ENCODE data around the gene C11orf98.
A peak's percentile ranks its signal among the peaks of the same experiment; 100 is the strongest.
"Not testable (repeated sequence)": the region's sequence is repeated elsewhere in the genome, so short reads cannot be mapped to it uniquely, and the experiment has no call there.

Gene C11orf98

DNA sequence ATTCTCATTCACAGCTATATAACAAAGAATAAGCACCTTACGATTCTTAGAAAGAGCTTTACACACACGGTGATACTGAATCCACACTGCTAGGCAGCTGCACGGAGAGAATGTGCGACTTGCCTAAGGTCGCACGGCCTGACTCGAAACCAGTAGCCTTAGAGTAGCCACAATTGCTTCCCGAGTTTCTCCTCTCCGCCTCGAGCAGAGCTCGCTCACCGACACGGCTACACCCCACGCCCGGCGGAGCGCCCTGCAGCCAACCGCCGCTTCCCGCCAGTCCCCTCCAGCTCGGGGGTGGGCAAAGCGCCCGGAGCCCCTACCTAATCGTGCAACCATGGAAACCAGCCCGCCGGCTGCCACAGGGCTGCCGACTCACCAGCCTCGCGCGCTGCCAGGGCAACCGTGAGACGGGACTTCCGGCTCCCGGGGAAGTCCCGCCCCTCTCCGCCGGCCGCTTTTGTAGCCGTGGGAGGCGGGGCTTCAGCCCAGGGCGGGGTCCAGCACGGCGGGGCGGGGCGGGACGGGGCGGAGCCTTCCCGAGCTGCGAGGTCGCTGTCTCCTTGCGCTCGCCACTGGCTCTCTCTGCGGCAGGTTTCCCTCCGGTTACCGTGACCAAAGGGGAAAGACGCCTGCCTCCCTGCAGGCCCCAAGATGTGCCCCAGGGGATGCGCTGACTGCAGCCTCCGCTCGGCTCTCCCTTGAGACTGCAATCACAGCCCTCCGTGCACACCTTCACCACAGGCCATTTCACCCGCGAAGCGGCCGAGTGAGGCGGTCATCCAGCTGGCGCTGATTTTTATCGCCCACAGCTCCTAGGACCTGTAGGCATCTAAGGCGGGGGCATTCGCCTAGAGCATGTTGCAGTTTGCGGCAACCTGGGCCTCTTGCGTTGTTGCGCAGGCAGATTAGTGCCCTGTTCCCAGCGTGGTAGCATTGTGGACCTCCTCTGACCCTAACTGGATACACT is 41.2 kb upstream of the C11orf98 start:
- DNase-seq (ENCODE audit: extremely low read depth, insufficient read length): peak; percentile 90
- peaks cover 2% of the 10 kb centered on the region; the same call in 1 of the 2 replicates for H3K36me3 ChIP-seq (ENCODE audit: control insufficient read depth, insufficient read depth, low read length)

DNA sequence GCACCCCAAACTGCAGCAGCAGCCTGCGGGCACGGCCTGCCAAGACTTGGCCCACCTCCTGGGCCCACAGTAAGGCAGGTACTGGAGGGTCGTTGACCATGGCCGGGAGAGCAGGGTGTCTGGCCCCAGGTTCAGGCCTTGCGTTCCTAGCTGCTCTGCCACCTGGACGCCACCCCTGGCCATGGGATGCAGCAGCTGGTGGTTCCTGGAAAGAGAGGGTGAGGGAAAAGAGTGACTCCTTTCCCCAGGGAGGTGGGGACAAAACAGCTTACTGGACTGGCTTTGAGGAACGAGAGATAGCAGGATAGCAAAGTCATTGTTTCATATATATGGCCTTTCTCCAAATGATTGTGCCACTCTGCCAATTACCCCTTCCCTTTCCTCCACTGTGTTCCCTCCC is 40.4 kb upstream of the C11orf98 start:
- peaks cover 2% of the 10 kb centered on the region; the same call in 1 of the 2 replicates for H3K36me3 ChIP-seq (ENCODE audit: control insufficient read depth, insufficient read depth, low read length)
- peak overlapping the region; percentile 82 for H3K4me3 ChIP-seq (replicated peaks; ENCODE audit: low read depth, low read length)
- TF ChIP-seq, protein P1, sequence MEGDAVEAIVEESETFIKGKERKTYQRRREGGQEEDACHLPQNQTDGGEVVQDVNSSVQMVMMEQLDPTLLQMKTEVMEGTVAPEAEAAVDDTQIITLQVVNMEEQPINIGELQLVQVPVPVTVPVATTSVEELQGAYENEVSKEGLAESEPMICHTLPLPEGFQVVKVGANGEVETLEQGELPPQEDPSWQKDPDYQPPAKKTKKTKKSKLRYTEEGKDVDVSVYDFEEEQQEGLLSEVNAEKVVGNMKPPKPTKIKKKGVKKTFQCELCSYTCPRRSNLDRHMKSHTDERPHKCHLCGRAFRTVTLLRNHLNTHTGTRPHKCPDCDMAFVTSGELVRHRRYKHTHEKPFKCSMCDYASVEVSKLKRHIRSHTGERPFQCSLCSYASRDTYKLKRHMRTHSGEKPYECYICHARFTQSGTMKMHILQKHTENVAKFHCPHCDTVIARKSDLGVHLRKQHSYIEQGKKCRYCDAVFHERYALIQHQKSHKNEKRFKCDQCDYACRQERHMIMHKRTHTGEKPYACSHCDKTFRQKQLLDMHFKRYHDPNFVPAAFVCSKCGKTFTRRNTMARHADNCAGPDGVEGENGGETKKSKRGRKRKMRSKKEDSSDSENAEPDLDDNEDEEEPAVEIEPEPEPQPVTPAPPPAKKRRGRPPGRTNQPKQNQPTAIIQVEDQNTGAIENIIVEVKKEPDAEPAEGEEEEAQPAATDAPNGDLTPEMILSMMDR (IDR thresholded peaks at IDR 0.05; ENCODE audit: insufficient read depth, low read length, poor library complexity, severe bottlenecking): no peak
- no peaks in the 10 kb centered on the region for H3K27me3 ChIP-seq (replicated peaks; ENCODE audit: control insufficient read depth, insufficient read depth, low read length)
- no peak for DNase-seq (ENCODE audit: extremely low read depth, insufficient read length)

More for the DNA sequence above, 41.2 kb upstream of the C11orf98 start:
- Histone ChIP-seq H3K4me3 (replicated peaks; ENCODE audit: low read depth, low read length) (peak overlapping the region; percentile 82), H3K27me3 (replicated peaks; ENCODE audit: control insufficient read depth, insufficient read depth, low read length) (no peaks in the 10 kb centered on the region)
- TF ChIP-seq, protein P1 (IDR thresholded peaks at IDR 0.05; ENCODE audit: insufficient read depth, low read length, poor library complexity, severe bottlenecking): no peak

DNA sequence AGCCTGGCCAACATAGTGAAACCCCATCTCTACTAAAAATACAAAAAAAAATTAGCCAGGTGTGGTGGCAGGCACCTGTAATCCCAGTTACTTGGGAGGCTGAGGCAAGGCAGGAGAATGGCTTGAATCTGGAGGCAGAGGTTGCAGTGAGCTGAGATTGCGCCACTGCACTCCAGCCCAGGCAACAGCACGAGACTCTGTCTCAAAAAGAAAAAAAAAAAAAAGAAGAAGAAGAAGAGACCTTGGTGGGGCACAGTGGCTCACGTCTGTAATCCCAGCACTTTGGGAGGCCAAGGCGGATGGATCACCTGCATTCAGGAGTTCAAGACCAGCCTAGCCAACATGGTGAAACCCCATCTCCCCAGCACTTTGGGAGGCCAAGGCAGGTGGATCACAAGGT is 38.9 kb upstream of the C11orf98 start:
- H3K4me3 ChIP-seq (replicated peaks; ENCODE audit: low read depth, low read length); H3K36me3 ChIP-seq (ENCODE audit: control insufficient read depth, insufficient read depth, low read length); H3K27me3 ChIP-seq (replicated peaks; ENCODE audit: control insufficient read depth, insufficient read depth, low read length); DNase-seq (ENCODE audit: extremely low read depth, insufficient read length): not testable (repeated sequence)

DNA sequence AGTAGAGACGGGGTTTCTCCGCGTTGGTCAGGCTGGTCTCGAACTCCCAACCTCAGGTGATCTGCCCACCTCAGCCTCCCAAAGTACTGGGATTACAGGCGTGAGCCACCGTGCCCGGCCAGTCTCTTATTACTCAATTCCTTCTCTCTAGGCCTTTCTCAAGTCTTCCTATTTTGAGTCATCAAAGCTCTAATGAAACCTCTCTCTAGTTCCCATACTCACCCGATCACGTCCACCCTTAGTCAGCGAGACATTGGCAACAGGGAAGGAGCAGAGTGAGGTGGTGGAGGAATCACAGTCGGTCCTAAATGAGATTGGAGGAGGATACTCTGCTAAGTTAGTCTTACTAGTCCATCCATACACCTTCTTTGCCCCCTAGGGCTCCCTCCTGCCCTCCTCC is 37.2 kb upstream of the C11orf98 start:
- DNase-seq (ENCODE audit: extremely low read depth, insufficient read length): no peak
- no peaks in the 10 kb centered on the region for H3K36me3 ChIP-seq (ENCODE audit: control insufficient read depth, insufficient read depth, low read length)

DNA sequence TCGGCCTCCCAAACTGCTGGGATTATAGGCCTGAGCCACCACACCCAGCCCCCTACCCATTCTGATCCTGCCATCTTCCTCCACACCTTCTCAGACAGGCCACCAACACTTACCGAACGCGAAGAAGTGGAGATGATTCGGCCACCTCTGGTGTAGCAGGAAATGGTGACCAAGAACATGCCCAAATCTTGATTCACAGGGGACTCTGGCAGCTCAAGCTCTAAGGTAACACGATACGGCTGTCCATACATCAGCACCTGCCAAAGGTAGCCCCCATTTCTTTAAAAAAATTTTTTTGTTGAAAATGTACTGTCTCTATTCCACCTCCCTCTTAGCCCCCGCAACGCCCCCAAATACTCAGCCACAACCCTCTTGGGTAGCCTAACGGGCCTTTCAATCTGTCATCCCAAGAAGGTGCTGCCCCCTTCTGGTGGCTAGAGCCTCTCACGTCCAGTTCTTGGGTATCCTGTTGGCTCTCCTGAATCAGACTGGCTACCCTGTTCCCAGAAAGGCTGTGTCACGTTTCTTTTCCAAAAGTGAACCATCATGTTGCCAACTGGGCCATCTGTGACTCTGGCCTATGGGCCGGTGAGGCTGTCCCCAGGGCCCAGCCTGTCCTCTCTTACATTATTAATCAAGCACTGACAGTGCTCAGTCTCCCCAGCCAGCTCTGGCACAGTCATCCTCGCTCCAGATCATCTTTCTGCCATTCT is 29.6 kb upstream of the C11orf98 start:
- H3K4me3 ChIP-seq (replicated peaks; ENCODE audit: low read depth, low read length): no peak overlapping the region
- TF ChIP-seq, protein P1 (IDR thresholded peaks at IDR 0.05; ENCODE audit: insufficient read depth, low read length, poor library complexity, severe bottlenecking): peak; percentile 85
- H3K36me3 ChIP-seq (ENCODE audit: control insufficient read depth, insufficient read depth, low read length): peaks cover 25% of the 10 kb centered on the region
- no peaks in the 10 kb centered on the region for H3K27me3 ChIP-seq (replicated peaks; ENCODE audit: control insufficient read depth, insufficient read depth, low read length)
- no peak for DNase-seq (ENCODE audit: extremely low read depth, insufficient read length)

More for the DNA sequence above, 37.2 kb upstream of the C11orf98 start:
- Histone ChIP-seq H3K27me3 (replicated peaks; ENCODE audit: control insufficient read depth, insufficient read depth, low read length) (no peaks in the 10 kb centered on the region), H3K4me3 (replicated peaks; ENCODE audit: low read depth, low read length) (no peak overlapping the region)
- TF ChIP-seq, protein P1 (IDR thresholded peaks at IDR 0.05; ENCODE audit: insufficient read depth, low read length, poor library complexity, severe bottlenecking): no peak

DNA sequence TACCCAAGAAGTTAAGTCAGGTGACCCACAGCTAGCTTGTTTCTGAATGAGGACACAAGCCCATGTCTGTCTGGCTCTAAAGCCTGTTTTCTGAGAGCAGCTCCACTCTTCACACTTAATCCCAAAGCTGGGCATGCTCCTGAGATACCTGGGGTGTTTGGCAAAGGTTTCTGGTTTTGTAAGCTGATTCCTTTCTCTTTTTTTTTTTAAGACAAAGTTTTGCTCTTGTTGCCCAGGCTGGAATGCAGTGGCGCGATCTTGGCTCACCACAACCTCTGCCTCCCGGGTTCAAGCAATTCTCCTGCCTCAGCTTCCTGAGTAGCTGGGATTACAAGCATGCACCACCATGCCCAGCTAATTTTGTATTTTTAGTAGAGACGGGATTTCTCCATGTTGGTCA is 28.6 kb upstream of the C11orf98 start:
- H3K4me3 ChIP-seq (replicated peaks; ENCODE audit: low read depth, low read length); H3K27me3 ChIP-seq (replicated peaks; ENCODE audit: control insufficient read depth, insufficient read depth, low read length); DNase-seq (ENCODE audit: extremely low read depth, insufficient read length): not testable (repeated sequence)
- peaks cover 25% of the 10 kb centered on the region for H3K36me3 ChIP-seq (ENCODE audit: control insufficient read depth, insufficient read depth, low read length)

Data from GM06990 (cell line).